Measurements from ENCODE around the gene RRAGD.

DNA sequence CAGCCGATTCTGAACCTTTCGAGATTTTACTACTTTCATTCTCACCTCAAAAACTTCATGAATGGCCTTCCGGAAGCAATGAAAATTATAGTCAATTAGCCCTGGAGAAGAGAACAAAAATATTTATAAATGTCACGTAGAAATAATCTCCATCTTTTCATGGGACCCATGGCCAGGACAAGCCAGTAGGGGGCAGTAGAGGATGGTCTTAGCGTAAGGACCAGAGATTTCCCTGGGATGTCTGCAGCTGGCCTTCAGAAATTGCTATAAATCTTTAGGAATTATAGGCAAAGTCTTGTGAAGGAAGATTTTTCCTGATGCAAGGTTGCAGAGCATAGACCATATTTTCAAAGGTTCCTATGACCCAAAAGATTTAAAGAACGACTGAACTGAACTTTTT is 44.0 kb downstream of the RRAGD start:
- TF ChIP-seq EZH2 (IDR thresholded peaks at IDR 0.05; ENCODE audit: insufficient read depth, low read length), result no peak
- TF ChIP-seq, protein P1, sequence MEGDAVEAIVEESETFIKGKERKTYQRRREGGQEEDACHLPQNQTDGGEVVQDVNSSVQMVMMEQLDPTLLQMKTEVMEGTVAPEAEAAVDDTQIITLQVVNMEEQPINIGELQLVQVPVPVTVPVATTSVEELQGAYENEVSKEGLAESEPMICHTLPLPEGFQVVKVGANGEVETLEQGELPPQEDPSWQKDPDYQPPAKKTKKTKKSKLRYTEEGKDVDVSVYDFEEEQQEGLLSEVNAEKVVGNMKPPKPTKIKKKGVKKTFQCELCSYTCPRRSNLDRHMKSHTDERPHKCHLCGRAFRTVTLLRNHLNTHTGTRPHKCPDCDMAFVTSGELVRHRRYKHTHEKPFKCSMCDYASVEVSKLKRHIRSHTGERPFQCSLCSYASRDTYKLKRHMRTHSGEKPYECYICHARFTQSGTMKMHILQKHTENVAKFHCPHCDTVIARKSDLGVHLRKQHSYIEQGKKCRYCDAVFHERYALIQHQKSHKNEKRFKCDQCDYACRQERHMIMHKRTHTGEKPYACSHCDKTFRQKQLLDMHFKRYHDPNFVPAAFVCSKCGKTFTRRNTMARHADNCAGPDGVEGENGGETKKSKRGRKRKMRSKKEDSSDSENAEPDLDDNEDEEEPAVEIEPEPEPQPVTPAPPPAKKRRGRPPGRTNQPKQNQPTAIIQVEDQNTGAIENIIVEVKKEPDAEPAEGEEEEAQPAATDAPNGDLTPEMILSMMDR (IDR thresholded peaks at IDR 0.05; ENCODE audit: insufficient read depth, low read depth, low read length), result peak; percentile 89

Data from astrocyte (in vitro differentiated cells and primary cell).